GM23338 (cell line): Measurements from ENCODE around the gene SNF8.

ENCODE experiments used
- CREB1 ChIP-seq: fragments of 250-450 bp; sonication (Bioruptor Pico); IDR thresholded peaks from 2 replicates; pipeline ENCODE4 v1.5.0; 2020; ENCODE audit warnings: low read depth, mild to moderate bottlenecking, moderate library complexity
- EZH2 ChIP-seq: fragments of 200-600 bp; sonication (generic); IDR thresholded peaks from one replicate; pipeline ENCODE4 v1.8.0; 2017; ENCODE audit warnings: antibody characterized with exemption, mild to moderate bottlenecking, low read depth; ENCODE audit not compliant: unreplicated experiment
- EZH2phosphoT487 ChIP-seq: fragments of 200-600 bp; sonication (generic); IDR thresholded peaks from one replicate; pipeline ENCODE4 v1.8.1; 2018; ENCODE audit warnings: antibody characterized with exemption; ENCODE audit not compliant: unreplicated experiment
- NANOG ChIP-seq: IDR thresholded peaks from 2 replicates; pipeline ENCODE4 v1.6.1; 2016; ENCODE audit warnings: antibody characterized with exemption, borderline replicate concordance
- POLR2AphosphoS5 ChIP-seq: IDR thresholded peaks from 2 replicates; pipeline ENCODE4 v1.6.1; 2016; ENCODE audit warnings: antibody characterized with exemption, low read depth
- REST ChIP-seq: IDR thresholded peaks from one replicate; pipeline ENCODE4 v1.6.1; 2018; ENCODE audit warnings: antibody characterized with exemption; ENCODE audit not compliant: unreplicated experiment
- STAT1 ChIP-seq: IDR thresholded peaks from one replicate; pipeline ENCODE4 v1.6.1; 2016; ENCODE audit warnings: antibody characterized with exemption; ENCODE audit not compliant: unreplicated experiment
- TF ChIP-seq, protein P1 (sequence below), 2 experiments: fragments of 200-600 bp in 1 of 2; sonication (generic) in 1 of 2; conservative IDR thresholded peaks; 2 replicates each; pipeline versions ENCODE4 v1.5.1 to v1.6.1; 2016 to 2017; ENCODE audit warnings: antibody characterized with exemption in 2 of 2, low read depth in 2 of 2, mild to moderate bottlenecking in 2 of 2, moderate library complexity in 1 of 2

DNA sequence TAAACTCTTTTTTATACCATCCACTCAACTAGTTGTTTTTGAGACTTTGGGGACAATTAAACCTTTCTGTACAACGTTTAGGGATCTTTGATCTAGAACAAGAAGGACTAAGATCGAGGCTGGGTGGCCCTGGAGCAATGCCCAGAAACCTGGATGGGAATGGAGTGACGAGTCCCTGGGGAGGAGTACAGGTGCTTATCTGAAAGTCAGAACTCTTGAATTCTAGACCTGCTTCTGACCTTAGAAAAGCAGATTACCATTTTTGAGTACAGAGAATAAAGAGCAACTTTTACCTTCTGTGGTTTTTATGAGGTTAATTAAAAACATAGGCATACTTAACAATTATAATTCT lies 18.7 kb downstream of the SNF8 start:
- TF ChIP-seq, protein P1, sequence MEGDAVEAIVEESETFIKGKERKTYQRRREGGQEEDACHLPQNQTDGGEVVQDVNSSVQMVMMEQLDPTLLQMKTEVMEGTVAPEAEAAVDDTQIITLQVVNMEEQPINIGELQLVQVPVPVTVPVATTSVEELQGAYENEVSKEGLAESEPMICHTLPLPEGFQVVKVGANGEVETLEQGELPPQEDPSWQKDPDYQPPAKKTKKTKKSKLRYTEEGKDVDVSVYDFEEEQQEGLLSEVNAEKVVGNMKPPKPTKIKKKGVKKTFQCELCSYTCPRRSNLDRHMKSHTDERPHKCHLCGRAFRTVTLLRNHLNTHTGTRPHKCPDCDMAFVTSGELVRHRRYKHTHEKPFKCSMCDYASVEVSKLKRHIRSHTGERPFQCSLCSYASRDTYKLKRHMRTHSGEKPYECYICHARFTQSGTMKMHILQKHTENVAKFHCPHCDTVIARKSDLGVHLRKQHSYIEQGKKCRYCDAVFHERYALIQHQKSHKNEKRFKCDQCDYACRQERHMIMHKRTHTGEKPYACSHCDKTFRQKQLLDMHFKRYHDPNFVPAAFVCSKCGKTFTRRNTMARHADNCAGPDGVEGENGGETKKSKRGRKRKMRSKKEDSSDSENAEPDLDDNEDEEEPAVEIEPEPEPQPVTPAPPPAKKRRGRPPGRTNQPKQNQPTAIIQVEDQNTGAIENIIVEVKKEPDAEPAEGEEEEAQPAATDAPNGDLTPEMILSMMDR (conservative IDR thresholded peaks at IDR 0.05; ENCODE audit: low read depth in 2 of 2) = no peak
- TF ChIP-seq CREB1 (CRISPR knock-in tag) (no peak), EZH2phosphoT487 (no peak), EZH2 (no peak), NANOG (no peak), POLR2AphosphoS5 (no peak), STAT1 (no peak), REST (no peak)
